Muscle of leg (tissue), 11 donors: Measurements from ENCODE around the gene NLRP9. TPM values are rescaled to one million over a fixed set of nuclear protein-coding genes. Genes with fewer than 3 reads are reported as not detected.

Experiments
- DNase-seq: peaks from one replicate; pipeline ENCODE4 v3.0.0; 2013
- H3K27ac ChIP-seq: one replicate; pipeline ENCODE4 v1.5.1; 2013; ENCODE audit warnings: mild to moderate bottlenecking, low read length, control low read depth
- H3K27me3 ChIP-seq: one replicate; pipeline ENCODE4 v1.6.1; 2013; ENCODE audit warnings: low read length; ENCODE audit not compliant: control insufficient read depth, insufficient read depth
- H3K36me3 ChIP-seq: one replicate; pipeline ENCODE4 v1.6.1; 2013; ENCODE audit warnings: low read length; ENCODE audit not compliant: control insufficient read depth, insufficient read depth
- H3K4me1 ChIP-seq: one replicate; pipeline ENCODE4 v1.6.1; 2013; ENCODE audit warnings: low read length; ENCODE audit not compliant: control insufficient read depth, insufficient read depth
- H3K4me3 ChIP-seq: one replicate; pipeline ENCODE4 v1.5.1; 2013; ENCODE audit warnings: low read length, control low read depth
- H3K9me3 ChIP-seq: replicated peaks from 2 replicates; pipeline ENCODE4 v1.6.1; 2013; ENCODE audit warnings: low read depth, low read length; ENCODE audit not compliant: control insufficient read depth
- WGBS: methylation state at CpG from one replicate; pipeline ENCODE4 v1.1.5; 2013; ENCODE audit warnings: missing lambda C conversion rate; ENCODE audit not compliant: insufficient coverage; 5-methylcytosine and 5-hydroxymethylcytosine counted together
- polyA plus RNA-seq, 8 donors: library from polyadenylated mRNA; unstranded; fragments of 120-200 nt; gene quantifications; one replicate each; pipeline versions ENCODE4 v1.2.1 to v1.2.3, GENCODE V29; 2013; ENCODE audit warnings: inconsistent platforms in 1 of 8, low replicate concordance in 1 of 8; ENCODE audit not compliant: insufficient read length in 8 of 8, insufficient read depth in 1 of 8
- total RNA-seq: library from RNA; stranded (reverse); fragments of 120-200 nt; gene quantifications from one replicate; pipeline ENCODE4 v1.2.4, GENCODE V29; 2013

Gene NLRP9
- total and polyA plus RNA-seq, 9 donors: not detected

GRCh38 chr19:55666343-55667005 is 71.7 kb downstream of the NLRP9 start:
- H3K4me1 ChIP-seq: peaks cover 4% of the 10 kb centered on the region
- no peak overlapping the region for H3K27ac ChIP-seq
- no peak for DNase-seq
- peaks cover 85% of the 10 kb centered on the region for H3K36me3 ChIP-seq
- no peaks in the 10 kb centered on the region for H3K9me3 ChIP-seq
- WGBS: 84% methylated on average over 11 of the region's 12 CpGs
- no peak overlapping the region for H3K4me3 ChIP-seq
- H3K27me3 ChIP-seq: no peaks in the 10 kb centered on the region

DNA sequence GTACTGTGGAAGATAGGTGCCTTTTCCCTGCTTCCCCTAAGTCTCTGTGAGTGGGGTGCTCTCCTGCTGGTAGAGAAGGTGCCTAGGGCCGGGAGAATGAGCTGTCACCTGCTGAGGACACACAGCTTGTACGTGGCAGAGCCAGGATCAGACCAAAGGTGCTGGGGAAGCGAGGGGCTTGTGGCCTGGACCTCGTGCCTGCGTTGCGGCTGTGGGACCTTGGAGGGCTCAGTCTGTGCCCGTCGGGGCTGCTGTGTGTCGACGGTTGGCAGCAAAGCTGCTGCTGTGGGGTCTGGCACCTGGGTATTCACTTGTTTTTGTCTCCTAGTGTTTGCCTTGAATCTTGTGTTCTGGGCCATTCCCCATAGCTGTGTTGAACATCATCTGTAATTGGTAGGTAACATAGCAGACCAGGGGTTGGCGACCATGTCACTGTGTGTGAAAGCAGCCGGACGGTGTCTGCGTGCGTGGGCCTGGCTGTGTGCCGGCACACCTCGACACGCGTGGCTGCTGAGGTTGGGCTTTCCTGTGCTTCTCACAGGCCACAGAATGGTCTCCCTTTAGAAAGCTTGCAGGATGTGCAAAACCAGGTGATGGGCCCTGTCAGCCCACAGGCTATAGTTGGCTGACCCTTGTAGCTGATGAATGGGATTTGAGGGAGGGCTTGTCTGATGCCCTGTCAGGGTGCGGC is 74.2 kb downstream of the NLRP9 start:
- H3K27me3 ChIP-seq: no peaks in the 10 kb centered on the region
- H3K9me3 ChIP-seq: no peaks in the 10 kb centered on the region
- 87% methylated on average over 20 of the region's 20 CpGs for WGBS
- H3K4me1 ChIP-seq: no peaks in the 10 kb centered on the region
- H3K4me3 ChIP-seq: no peak overlapping the region
- no peak overlapping the region for H3K27ac ChIP-seq
- peaks cover 89% of the 10 kb centered on the region for H3K36me3 ChIP-seq
- DNase-seq: no peak

DNA sequence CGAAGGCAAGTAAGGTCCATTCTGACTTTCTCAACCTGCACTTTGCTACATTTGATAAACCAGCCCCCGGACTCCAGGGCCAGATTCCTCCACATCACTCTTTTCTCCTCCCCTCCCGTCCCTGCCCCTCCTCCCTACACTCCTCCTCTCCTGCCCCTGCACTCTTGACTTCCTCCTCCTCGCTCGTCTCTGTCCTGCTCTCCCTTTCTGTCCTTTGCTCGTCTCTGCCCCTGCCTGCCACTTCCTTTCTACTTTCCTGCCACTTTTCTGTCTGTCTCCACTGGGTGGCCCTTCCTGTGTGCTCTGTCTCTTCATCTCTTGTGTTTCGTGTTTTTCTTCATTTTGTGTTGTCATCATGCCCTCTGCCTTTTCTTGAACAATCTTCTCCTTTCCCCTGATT is 76.4 kb downstream of the NLRP9 start:
- H3K4me3 ChIP-seq: no peak overlapping the region
- H3K27me3 ChIP-seq: no peaks in the 10 kb centered on the region
- no peak overlapping the region for H3K27ac ChIP-seq
- DNase-seq: no peak
- H3K4me1 ChIP-seq: peaks cover 14% of the 10 kb centered on the region
- 62% methylated on average over 7 of the region's 7 CpGs for WGBS
- H3K9me3 ChIP-seq: no peaks in the 10 kb centered on the region
- peaks cover 79% of the 10 kb centered on the region for H3K36me3 ChIP-seq

GRCh38 chr19:55660991-55661390 is 77.2 kb downstream of the NLRP9 start:
- Histone ChIP-seq H3K36me3 (peaks cover 76% of the 10 kb centered on the region), H3K27ac (no peak overlapping the region), H3K9me3 (no peaks in the 10 kb centered on the region), H3K4me1 (peaks cover 22% of the 10 kb centered on the region), H3K27me3 (no peaks in the 10 kb centered on the region), H3K4me3 (no peak overlapping the region)
- WGBS: 70% methylated on average over 15 of the region's 16 CpGs
- no peak for DNase-seq

GRCh38 chr19:55660404-55660803 is 77.8 kb downstream of the NLRP9 start:
- H3K27ac ChIP-seq: no peak overlapping the region
- peaks cover 25% of the 10 kb centered on the region for H3K4me1 ChIP-seq
- peaks cover 73% of the 10 kb centered on the region for H3K36me3 ChIP-seq

GRCh38 chr19:55659822-55660221 is 78.4 kb downstream of the NLRP9 start:
- Histone ChIP-seq H3K27me3 (no peaks in the 10 kb centered on the region), H3K4me1 (peaks cover 25% of the 10 kb centered on the region), H3K27ac (no peak overlapping the region), H3K36me3 (peaks cover 70% of the 10 kb centered on the region), H3K4me3 (no peak overlapping the region), H3K9me3 (no peaks in the 10 kb centered on the region)
- 86% methylated on average over 3 of the region's 9 CpGs for WGBS
- no peak for DNase-seq

More at GRCh38 chr19:55660404-55660803, 77.8 kb downstream of the NLRP9 start:
- 87% methylated on average over 6 of the region's 12 CpGs for WGBS
- DNase-seq: no peak
- H3K9me3 ChIP-seq: no peaks in the 10 kb centered on the region
- H3K4me3 ChIP-seq: no peak overlapping the region
- H3K27me3 ChIP-seq: no peaks in the 10 kb centered on the region

GRCh38 chr19:55658846-55659459 is 79.2 kb downstream of the NLRP9 start:
- Histone ChIP-seq H3K9me3 (no peaks in the 10 kb centered on the region), H3K36me3 (peaks cover 61% of the 10 kb centered on the region), H3K4me3 (no peak overlapping the region), H3K27ac (no peak overlapping the region), H3K27me3 (no peaks in the 10 kb centered on the region), H3K4me1 (peaks cover 25% of the 10 kb centered on the region)
- no peak for DNase-seq
- WGBS: 86% methylated on average over 37 of the region's 37 CpGs

Other genes with a start within 250 kb of the NLRP9 start
- gene SSC5D, start 250.0 kb downstream of the NLRP9 start, total RNA-seq: 20.0 TPM
- 10 to 100 TPM in 6 of 8 donors, 1 to 10 TPM in 2; 7.9 to 54.8 (median 24.7) TPM for gene SSC5D, start 250.0 kb downstream of the NLRP9 start, polyA plus RNA-seq
- 0.89 TPM for gene SBK2, start 201.3 kb downstream of the NLRP9 start, total RNA-seq
- 1 to 10 TPM; 3.0 to 9.7 (median 3.7) TPM for gene SBK2, start 201.3 kb downstream of the NLRP9 start, polyA plus RNA-seq
- gene SBK3, start 192.9 kb downstream of the NLRP9 start, total RNA-seq: 0.13 TPM
- gene SBK3, start 192.9 kb downstream of the NLRP9 start, polyA plus RNA-seq: under 1 TPM in 5 of 8 donors, not detected in 3; 0.10 to 0.29 (median 0.15) TPM
- 4.7 TPM for gene ZNF579, start 157.6 kb downstream of the NLRP9 start, total RNA-seq
- gene ZNF579, start 157.6 kb downstream of the NLRP9 start, polyA plus RNA-seq: 10 to 100 TPM; 11.0 to 18.5 (median 14.1) TPM
- gene FIZ1, start 138.9 kb downstream of the NLRP9 start, total RNA-seq: 3.7 TPM
- 10 to 100 TPM; 10.7 to 15.1 (median 12.7) TPM for gene FIZ1, start 138.9 kb downstream of the NLRP9 start, polyA plus RNA-seq
- 9.3 TPM for gene ZNF524, start 138.1 kb downstream of the NLRP9 start, total RNA-seq
- gene ZNF524, start 138.1 kb downstream of the NLRP9 start, polyA plus RNA-seq: 10 to 100 TPM in 1 of 8 donors, 1 to 10 TPM in 7; 7.0 to 11.6 (median 9.0) TPM
- 1.2 TPM for gene ZNF865, start 132.8 kb downstream of the NLRP9 start, total RNA-seq
- 1 to 10 TPM; 6.9 to 9.9 (median 7.8) TPM for gene ZNF865, start 132.8 kb downstream of the NLRP9 start, polyA plus RNA-seq
- 5.3 TPM for gene ZNF784, start 113.8 kb downstream of the NLRP9 start, total RNA-seq
- 1 to 10 TPM; 6.6 to 9.8 (median 8.7) TPM for gene ZNF784, start 113.8 kb downstream of the NLRP9 start, polyA plus RNA-seq
- 5.6 TPM for gene ZNF580, start 97.4 kb downstream of the NLRP9 start, total RNA-seq
- gene ZNF580, start 97.4 kb downstream of the NLRP9 start, polyA plus RNA-seq: 10 to 100 TPM; 20.9 to 28.5 (median 23.6) TPM
- gene ZNF581, start 94.8 kb downstream of the NLRP9 start, total RNA-seq: 15.1 TPM
- gene ZNF581, start 94.8 kb downstream of the NLRP9 start, polyA plus RNA-seq: 10 to 100 TPM; 23.4 to 37.6 (median 27.0) TPM
- 5.3 TPM for gene CCDC106, start 90.2 kb downstream of the NLRP9 start, total RNA-seq
- gene CCDC106, start 90.2 kb downstream of the NLRP9 start, polyA plus RNA-seq: 10 to 100 TPM; 12.9 to 16.4 (median 15.3) TPM
- 70.2 TPM for gene U2AF2, start 83.4 kb downstream of the NLRP9 start, total RNA-seq
- 100 to 1,000 TPM; 103 to 156 (median 130) TPM for gene U2AF2, start 83.4 kb downstream of the NLRP9 start, polyA plus RNA-seq
- gene EPN1, start 63.2 kb downstream of the NLRP9 start, total RNA-seq: 21.8 TPM
- 100 to 1,000 TPM in 2 of 8 donors, 10 to 100 TPM in 6; 84.4 to 114 (median 93.8) TPM for gene EPN1, start 63.2 kb downstream of the NLRP9 start, polyA plus RNA-seq
- 0.62 TPM for gene RFPL4A, start 20.7 kb upstream of the NLRP9 start, total RNA-seq
- under 1 TPM in 5 of 8 donors, not detected in 3; 0.23 to 0.86 (median 0.51) TPM for gene RFPL4A, start 20.7 kb upstream of the NLRP9 start, polyA plus RNA-seq
- 0.66 TPM for gene RFPL4AL1, start 30.7 kb upstream of the NLRP9 start, total RNA-seq
- gene RFPL4AL1, start 30.7 kb upstream of the NLRP9 start, polyA plus RNA-seq: 1 to 10 TPM in 1 of 8 donors, under 1 TPM in 5, not detected in 2; 0.22 to 1.2 (median 0.56) TPM
- gene NLRP11, start 93.6 kb upstream of the NLRP9 start, total RNA-seq: not detected
- under 1 TPM in 1 of 8 donors, not detected in 7; 0.04 TPM for gene NLRP11, start 93.6 kb upstream of the NLRP9 start, polyA plus RNA-seq
- gene NLRP4, start 98.1 kb upstream of the NLRP9 start, total RNA-seq: not detected
- gene NLRP4, start 98.1 kb upstream of the NLRP9 start, polyA plus RNA-seq: not detected
- not detected for gene NLRP13, start 193.9 kb upstream of the NLRP9 start, total RNA-seq
- not detected for gene NLRP13, start 193.9 kb upstream of the NLRP9 start, polyA plus RNA-seq
- not detected for gene NLRP8, start 209.4 kb upstream of the NLRP9 start, total RNA-seq
- gene NLRP8, start 209.4 kb upstream of the NLRP9 start, polyA plus RNA-seq: under 1 TPM in 1 of 8 donors, not detected in 7; 0.03 TPM
- gene NLRP5, start 248.4 kb upstream of the NLRP9 start, total RNA-seq: not detected
- gene NLRP5, start 248.4 kb upstream of the NLRP9 start, polyA plus RNA-seq: not detected